ENCODE data around the gene PKN1. TPM values are rescaled to one million over a fixed set of nuclear protein-coding genes. Genes with fewer than 3 reads are reported as not detected.

The PKN1 gene
- total and polyA plus RNA-seq, 2 of the 13 experiments (the other 11 are each of a cell fraction or from before 2014, with no cell fraction given) = 45.7 to 54.5 TPM

DNA sequence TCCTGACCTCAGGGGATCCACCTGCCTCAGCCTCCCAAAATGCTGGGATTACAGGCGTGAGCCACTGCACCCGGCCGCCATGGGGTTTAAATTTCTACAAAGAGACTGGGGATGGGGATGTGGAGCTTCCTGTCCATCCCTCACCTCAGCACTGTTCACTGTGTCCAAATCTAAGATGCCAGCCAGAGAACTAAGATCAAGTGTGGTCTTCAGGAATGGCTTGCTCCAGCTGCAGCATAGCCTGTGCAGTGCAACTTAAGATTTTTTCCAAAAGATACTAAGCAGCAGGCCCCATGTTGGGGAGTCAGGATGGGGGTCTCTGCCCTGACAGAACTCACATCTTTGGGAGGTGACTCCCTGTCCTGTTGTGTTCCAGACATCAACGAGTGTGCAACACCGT is 42.6 kb upstream of the PKN1 start:
- intact Hi-C loops (cut with micrococcal nuclease; ENCODE audit: unreplicated experiment) = no loop called here
- Histone ChIP-seq H3K9ac (ENCODE audit: insufficient read depth, low read depth, low read length) (no peak overlapping the region), H2AFZ (ENCODE audit: low read length) (no peak overlapping the region), H3K27ac (ENCODE audit: extremely low read length, insufficient read depth, low read length) (no peak overlapping the region), H3K4me3 (replicated peaks in 1 of 3; ENCODE audit: insufficient read depth in 1 of 3, low read depth in 2 of 3, low read length in 3 of 3) (no peak overlapping the region), H3K9me3 (ENCODE audit: low read length) (no peaks in the 10 kb centered on the region), H3K27me3 (ENCODE audit: control insufficient read depth in 1 of 2, insufficient read depth in 2 of 2, low read length in 2 of 2) (no peaks in the 10 kb centered on the region), H3K4me2 (ENCODE audit: low read depth, low read length) (no peak overlapping the region), H3K36me3 (replicated peaks in 1 of 2; ENCODE audit: control insufficient read depth in 1 of 2, insufficient read depth in 2 of 2, low read length in 2 of 2) (no peaks in the 10 kb centered on the region), H3K4me1 (ENCODE audit: insufficient read depth, low read length) (0 out of 2 replicates have a peak, but pooled peaks cover 7% of the 10 kb centered on the region), H3K79me2 (ENCODE audit: insufficient read depth, low read length) (no peaks in the 10 kb centered on the region), H4K20me1 (ENCODE audit: insufficient read depth, low read length) (no peaks in the 10 kb centered on the region)
- POLR2A ChIA-PET = no interaction called here
- FAIRE-seq (no peak), ATAC-seq (no peak), DNase-seq (ENCODE audit: low spot score) (no peak)
- BruUV-seq (replicated peaks) = no TSS peak
- 82% methylated on average over 2 of the region's 5 CpGs for WGBS (ENCODE audit: low lambda C conversion rate)
- CTCF ChIA-PET (ENCODE audit: low intra/inter-chr PET ratio, low total read pairs) = no interaction called here
- no peak for TF ChIP-seq ESRRA (CRISPR knock-in tag; IDR thresholded peaks at IDR 0.05; ENCODE audit: low read depth)
- TF ChIP-seq ZNF512B (CRISPR knock-in tag; IDR thresholded peaks at IDR 0.05; ENCODE audit: borderline replicate concordance) = no peak
- TF ChIP-seq ZNF652 (CRISPR knock-in tag; IDR thresholded peaks at IDR 0.05; ENCODE audit: borderline replicate concordance, low read depth) = no peak
- peak; percentile 98 for TF ChIP-seq ZNF329 (CRISPR knock-in tag; IDR thresholded peaks at IDR 0.05; ENCODE audit: low read depth)
- in situ Hi-C loops (cut with HindIII; ENCODE audit: extremely low pct_ligation_motif_present, low pct_unique_long_range_greater_than_20kb) = no loop called here

DNA sequence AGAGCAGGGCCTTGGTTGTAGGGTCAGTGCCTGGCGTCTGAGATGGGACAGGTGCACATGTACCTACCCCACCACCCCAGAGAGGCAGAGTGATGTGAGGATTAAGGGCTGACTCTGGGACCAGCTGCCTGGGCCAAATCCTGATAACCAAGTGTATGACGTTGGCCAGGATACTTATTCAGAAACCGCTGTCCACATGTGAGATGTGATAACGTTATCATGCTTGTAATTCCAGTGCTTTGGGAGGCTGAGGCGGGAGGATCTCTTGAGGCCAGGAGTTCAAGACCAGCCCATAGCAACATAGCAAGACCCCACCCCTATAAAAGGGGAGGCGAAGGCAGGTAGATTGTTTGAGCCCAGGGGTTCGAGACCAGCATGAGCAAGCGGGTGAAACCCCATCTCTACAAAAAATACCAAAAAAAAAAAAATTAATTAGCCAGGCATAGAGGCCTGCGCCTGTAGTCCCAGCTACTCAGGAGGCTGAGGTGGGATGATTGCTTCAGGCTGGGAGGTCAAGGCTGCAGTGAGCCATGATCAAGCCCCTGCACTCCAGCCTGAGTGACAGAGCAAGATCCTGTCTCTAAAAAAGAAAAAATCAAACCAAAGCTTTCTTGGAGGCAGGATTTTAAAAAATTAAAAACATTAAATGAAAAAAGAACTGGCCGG is 41.8 kb upstream of the PKN1 start:
- DNase-seq (ENCODE audit: low spot score) (no peak), ATAC-seq (no peak), FAIRE-seq (no peak)
- Histone ChIP-seq H3K4me1 (ENCODE audit: insufficient read depth, low read length) (0 out of 2 replicates have a peak, but pooled peaks cover 7% of the 10 kb centered on the region), H3K36me3 (replicated peaks in 1 of 2; ENCODE audit: control insufficient read depth in 1 of 2, insufficient read depth in 2 of 2, low read length in 2 of 2) (no peaks in the 10 kb centered on the region), H3K27me3 (ENCODE audit: control insufficient read depth in 1 of 2, insufficient read depth in 2 of 2, low read length in 2 of 2) (peaks cover 0 to 1% of the 10 kb centered on the region in 2 experiments; a peak in 1 of 5 replicates), H3K4me3 (replicated peaks in 1 of 3; ENCODE audit: insufficient read depth in 1 of 3, low read depth in 2 of 3, low read length in 3 of 3) (no peak overlapping the region), H3K79me2 (ENCODE audit: insufficient read depth, low read length) (no peaks in the 10 kb centered on the region), H4K20me1 (ENCODE audit: insufficient read depth, low read length) (no peaks in the 10 kb centered on the region), H2AFZ (ENCODE audit: low read length) (no peak overlapping the region), H3K27ac (ENCODE audit: extremely low read length, insufficient read depth, low read length) (no peak overlapping the region), H3K9ac (ENCODE audit: insufficient read depth, low read depth, low read length) (no peak overlapping the region), H3K4me2 (ENCODE audit: low read depth, low read length) (no peak overlapping the region), H3K9me3 (ENCODE audit: low read length) (no peaks in the 10 kb centered on the region)
- intact Hi-C loops (cut with micrococcal nuclease; ENCODE audit: unreplicated experiment) = no loop called here
- WGBS (ENCODE audit: low lambda C conversion rate) = 81% methylated on average over 10 of the region's 10 CpGs
- BruUV-seq (replicated peaks) = no TSS peak
- ChIA-PET POLR2A (no interaction called here), CTCF (ENCODE audit: low intra/inter-chr PET ratio, low total read pairs) (no interaction called here)
- in situ Hi-C loops (cut with HindIII; ENCODE audit: extremely low pct_ligation_motif_present, low pct_unique_long_range_greater_than_20kb) = no loop called here
- TF ChIP-seq ZNF572 (CRISPR knock-in tag; IDR thresholded peaks at IDR 0.05) = no peak
- no peak for TF ChIP-seq ZNF788 (CRISPR knock-in tag; IDR thresholded peaks at IDR 0.05; ENCODE audit: borderline replicate concordance)
- TF ChIP-seq KLF9 (CRISPR knock-in tag; IDR thresholded peaks at IDR 0.05; ENCODE audit: low read depth) = no peak
- TF ChIP-seq IKZF4 (CRISPR knock-in tag; IDR thresholded peaks at IDR 0.05; ENCODE audit: borderline replicate concordance, low read depth, not compliant biosample characterization) = no peak

All from HepG2 (cell line).